Measurements from ENCODE around the gene DNAH6.
"Not testable (repeated sequence)": the region's sequence is repeated elsewhere in the genome, so short reads cannot be mapped to it uniquely, and the experiment has no call there.

Gene DNAH6

DNA sequence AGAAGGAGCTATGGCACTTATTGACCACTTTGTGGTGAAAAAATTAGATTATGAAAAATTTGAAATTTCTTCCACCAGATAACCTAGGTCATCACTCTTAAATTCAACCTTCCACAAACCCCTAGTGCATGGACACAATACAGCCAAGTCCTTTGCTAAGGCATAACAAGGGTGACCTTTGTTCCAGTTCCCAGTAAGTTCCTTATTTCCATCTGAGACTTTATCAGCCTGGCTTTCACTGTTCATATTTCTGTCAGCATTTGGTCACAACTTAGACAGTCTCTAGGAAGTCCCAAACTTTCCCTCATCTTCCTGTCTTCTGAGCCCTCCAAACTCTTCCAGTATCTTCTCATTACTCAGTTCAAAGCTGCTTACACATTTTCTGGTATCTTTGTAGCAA is 232.0 kb downstream of the DNAH6 start:
- no peak for DNase-seq (ENCODE audit: low spot score)

DNA sequence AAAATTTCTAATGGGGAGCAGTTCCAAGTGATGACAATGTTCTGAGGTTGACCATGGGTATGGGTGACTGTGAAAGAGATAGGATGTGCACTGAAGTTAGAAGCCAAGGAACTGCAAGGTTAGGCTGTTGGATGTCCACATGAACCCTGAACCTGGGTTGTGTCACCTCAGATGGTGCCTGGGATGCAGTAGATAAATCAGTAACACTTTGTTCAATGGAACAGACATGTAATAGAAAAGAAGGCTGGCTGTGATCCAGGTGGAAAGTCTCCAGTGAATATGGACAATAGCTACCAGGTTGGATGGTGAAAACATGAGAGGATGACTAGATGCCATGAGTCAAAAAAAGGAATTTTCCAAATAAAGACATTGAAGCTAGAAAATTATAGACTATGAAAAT is 233.1 kb downstream of the DNAH6 start:
- no peak for DNase-seq (ENCODE audit: low spot score)

DNA sequence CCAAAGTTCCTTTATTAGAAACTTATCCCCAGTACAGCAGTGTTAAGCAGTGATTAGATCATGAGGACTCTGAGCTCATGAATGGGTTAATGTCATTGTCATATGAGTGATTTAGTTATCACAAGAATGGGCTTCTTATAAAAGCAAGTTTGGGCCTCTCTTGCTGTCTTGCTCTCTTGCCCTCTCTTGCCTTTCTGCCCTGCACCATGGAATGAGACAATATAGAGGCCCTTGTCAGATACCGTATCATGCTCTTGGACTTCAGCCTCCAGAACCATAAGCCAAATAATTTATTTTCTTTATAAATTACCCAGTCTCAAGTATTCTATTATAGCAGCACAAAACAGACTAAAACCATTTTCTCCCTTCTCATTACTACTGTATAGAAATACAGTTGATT is 238.8 kb downstream of the DNAH6 start:
- DNase-seq (ENCODE audit: low spot score), result no peak

DNA sequence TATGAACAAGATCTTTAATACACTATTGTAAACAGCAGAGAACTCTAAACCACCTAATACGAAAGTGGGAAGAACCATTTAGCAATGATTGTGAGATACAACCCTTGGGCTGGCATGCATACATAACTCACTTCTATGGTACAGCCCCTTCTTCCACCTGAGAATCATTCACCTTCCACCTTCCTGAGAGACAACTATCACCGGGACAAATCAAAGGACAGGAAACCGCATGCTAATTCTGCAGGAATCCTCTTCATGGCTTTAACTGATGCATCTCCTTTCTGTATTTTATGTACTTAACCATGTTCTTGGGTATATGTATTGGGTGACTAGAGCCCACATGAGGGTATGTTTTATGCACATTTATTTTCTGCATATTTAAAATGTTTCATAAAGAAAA is 241.3 kb downstream of the DNAH6 start:
- DNase-seq (ENCODE audit: low spot score), result no peak

DNA sequence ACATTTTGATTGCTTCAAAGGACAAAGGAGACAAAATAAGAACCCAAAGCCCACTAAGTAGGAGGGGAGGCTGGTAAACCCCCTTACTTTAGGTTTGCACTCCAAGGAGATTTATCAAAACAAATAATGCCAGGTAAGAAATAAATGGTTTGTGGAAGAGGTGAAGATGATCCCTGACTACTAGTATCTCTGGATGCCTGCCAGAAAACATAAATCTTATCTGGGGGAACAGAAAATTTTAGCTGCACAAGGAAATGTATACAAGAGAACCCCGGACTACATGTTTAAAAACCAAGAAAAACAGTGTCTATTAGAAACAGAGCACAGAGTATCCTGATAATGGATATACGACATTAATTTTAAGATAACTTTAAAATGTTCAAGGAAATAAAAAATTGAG is 250.5 kb downstream of the DNAH6 start:
- no peak for DNase-seq (ENCODE audit: low spot score)

DNA sequence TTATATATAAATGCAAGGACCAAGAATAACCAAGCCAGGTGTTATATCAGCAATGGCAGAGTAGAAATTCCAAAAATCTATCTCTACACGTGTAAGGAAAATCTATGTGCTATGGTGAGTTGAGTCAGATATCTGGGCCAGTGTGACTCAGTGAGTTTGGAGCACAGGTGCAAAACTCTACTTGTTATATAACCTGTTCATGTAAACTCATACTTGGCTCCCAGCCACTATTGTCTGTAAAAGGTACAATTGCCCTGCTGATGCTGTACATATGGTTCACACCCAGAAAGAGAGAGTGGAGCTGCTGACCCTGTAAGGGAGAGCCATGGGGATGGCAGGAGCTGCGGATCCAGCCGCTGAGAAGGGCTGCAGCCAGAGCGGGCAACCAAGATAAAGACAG is 252.5 kb downstream of the DNAH6 start:
- DNase-seq (ENCODE audit: low spot score), result no peak

DNA sequence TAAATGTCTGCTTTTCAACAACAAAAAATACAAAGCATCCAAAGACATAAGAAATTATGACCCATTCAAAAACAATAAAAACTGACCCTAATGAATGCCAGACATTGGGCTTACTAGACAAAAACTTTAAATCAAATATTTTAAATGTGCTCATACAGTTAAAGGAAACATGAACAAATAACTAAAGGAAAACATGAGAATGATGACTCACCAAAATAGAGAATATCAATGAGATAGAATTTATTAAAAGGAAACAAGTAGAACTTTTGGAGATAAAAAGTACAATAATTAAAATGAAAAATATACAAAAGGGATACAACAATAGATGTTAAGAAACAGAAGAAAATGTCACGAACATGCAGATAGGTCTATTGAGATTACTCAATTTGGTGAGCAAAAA is 254.0 kb downstream of the DNAH6 start:
- DNase-seq (ENCODE audit: low spot score), result no peak

DNA sequence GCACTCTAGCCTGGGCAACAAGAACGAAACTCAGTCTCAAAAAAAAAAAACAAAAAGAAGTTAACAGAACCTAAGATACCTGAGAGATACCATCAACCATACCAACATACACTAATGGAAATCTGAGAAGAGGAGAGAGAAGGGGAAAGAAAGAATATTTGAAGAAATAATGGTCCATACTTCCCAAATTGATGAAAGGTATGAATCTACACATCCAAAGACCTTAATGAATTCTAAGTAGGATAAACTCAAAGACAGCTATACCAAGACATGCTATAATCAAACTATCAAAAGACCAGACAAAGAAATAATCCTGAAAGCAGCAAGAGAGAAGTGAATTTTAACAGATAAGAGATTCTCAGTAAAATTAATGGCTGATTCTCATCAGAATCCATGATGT is 255.0 kb downstream of the DNAH6 start:
- DNase-seq (ENCODE audit: low spot score), result no peak

DNA sequence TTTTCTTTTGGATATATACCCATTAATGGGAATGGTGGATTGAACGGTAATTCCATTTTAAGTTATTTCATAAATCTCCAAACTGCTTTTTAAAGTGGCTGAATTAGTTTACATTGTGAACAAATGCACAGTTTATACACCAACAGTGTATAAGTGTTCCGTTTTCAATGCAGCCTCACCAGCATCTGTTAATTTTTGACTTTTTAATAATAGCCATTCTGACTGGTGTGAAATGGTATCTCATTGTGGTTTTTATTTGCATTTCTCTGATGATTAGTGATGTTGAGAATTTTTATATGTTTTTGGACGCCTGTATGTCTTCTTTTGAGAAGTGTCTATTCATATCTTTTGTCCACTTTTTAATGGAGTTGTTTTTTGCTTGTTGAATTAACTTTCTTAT is 257.3 kb downstream of the DNAH6 start:
- not testable (repeated sequence) for DNase-seq (ENCODE audit: low spot score)

DNA sequence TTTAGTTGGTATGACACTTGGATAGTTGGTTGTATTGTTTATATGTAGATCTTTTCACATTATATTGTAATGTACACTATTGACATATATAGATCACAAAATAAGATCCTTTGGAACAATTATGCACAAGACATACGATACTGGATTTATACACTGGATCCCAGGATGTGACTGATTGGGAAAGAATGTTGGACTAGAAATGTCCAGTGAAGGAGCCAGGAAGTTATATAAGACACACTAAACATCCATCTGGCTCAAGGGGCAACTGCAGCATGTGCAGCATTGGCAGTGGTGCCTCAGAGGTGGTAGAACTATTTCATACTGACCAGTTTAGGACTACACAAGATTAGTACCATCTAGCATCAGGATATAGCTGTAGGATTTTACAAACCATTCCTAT is 259.7 kb downstream of the DNAH6 start:
- DNase-seq (ENCODE audit: low spot score), result no peak

DNA sequence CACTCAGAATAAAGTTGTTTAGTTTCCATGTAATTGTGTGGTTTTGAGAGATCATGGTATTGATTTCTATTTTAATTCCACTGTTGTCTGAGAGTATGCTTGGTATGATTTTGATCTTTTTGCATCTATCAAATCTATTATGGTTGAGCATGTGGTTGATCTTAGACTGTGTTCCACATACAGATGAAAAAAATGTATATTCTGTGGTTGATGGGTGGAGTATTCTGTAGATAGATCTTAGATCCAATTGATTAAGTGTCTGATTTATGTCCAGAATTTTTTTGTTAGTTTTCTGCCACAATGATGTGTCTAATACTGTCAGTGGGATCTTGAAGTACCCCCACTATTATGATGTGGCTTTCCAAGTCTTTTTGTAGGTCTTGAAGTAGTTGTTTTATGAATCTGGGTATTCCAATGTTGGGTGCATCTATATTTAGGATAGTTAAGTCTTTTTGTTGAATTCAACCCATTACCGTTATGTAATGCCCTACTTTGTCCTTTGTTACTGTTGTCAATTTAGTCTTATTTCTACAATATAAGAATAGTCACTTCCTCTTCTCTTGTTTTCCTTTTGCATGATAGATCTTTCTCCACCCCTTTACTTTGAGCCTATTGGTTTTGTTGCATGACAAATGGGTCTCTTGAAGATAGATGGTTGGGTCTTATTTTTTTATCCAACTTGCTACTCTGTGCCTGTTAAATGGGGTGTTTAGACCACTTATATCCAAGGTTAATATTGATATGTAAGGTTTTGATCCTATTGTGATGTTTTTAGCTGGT is 262.8 kb downstream of the DNAH6 start:
- no peak for DNase-seq (ENCODE audit: low spot score)

DNA sequence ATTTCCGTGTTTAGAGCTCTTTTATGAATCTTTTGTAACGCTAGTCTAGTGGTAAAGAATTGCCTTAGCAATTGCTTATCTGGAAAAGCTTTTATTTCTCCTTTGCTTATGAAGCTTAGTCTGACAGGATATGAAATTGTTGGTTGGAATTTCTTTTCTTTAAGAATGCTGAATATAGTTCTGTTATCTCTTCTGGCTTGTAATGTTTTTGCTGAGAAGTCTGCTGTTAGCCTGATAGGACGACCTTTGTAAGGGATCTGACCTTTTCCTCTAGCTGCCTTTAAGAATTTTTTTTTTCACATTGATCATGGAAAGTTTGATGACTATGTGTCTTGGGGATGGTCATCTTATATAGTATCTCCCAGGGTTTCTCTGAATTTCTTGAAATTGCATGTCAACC is 263.5 kb downstream of the DNAH6 start:
- DNase-seq (ENCODE audit: low spot score), result no peak

DNA sequence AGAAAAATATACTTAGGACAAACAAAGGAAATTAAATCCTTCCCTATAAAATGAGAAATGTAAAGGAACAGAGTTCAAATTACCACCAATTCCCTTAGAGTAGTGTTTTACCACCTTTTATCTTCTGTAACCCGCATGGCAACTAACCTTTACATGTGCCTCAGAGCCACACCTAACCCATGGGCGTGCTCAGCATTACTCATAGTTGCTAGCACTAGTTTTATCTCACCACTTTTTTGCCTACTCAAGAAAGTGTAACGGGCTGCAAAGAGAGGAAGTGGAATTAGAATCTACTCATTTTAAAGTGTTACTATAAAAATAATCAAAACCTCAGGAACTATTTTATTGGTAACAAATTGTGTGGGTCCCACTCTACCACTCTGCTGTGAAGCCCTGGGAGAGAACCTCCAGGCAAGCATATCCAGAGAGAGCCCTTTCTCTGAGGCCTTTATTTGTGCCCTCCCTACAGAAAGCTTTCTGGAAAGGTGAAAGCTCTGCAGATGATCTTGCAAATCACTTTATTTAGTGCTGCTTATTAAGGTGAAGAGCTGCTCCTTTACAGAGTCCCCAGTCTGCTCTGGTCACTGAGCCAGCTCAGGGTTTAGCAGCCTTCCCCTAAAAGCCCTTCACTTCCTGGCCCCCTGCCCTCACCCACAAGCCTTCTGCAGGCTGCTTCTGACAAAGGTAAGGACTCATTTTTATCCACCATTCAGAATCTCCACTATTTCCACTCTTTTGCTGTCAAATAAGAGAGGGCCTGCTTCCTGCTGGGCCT is 265.8 kb downstream of the DNAH6 start:
- DNase-seq (ENCODE audit: low spot score), result no peak

DNA sequence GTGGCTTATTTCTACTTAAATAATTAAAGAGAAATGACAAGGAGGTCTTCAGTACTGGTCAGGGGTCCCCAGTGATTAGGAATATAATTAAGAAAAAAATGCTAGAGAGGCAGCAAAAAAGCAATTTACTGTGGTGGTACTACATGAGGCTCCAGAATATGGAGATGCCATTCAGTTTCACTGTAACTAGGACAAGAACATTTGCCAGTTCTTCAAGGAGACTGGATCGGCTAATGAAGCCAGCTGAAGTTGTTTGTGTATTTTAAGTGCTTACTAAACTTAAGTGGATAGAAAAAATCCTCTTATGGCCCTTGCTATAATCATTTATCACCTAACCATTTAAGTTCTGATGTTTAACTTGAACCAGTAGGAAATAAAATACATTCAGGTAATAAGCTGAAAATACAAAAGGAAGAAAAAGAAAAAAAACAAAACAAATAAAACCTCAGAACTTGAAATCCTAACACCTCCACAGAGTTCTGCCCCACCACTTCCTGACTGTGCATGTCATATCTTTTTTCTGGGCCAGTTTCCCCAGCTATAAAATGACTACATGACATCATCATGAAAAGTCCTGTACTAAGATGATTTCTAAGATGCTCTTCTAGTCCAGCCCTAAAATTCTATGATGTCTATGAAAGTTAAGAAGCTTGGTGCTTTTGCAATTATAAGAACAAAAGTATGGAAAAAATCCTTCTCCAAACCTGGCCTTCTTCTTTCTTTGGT is 266.6 kb downstream of the DNAH6 start:
- no peak for DNase-seq (ENCODE audit: low spot score)

DNA sequence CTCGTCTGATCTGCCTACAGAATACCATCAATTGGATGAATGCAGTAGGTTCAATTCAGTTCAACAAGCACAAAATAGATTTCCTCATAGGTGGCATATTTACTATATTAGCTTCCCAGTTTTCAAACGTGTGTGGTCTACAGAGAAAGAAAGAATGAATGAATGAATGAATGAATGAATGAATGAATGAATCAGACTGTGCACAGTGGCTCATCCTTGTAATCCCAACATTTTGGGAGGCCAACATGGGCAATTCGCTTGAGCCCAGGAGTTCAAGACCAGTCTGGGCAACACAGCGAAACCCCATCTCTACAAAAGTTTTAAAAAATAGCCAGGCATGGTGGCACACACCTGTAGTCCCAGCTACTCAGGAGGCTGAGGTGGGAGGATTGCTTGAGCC is 269.7 kb downstream of the DNAH6 start:
- DNase-seq (ENCODE audit: low spot score), result no peak

DNA sequence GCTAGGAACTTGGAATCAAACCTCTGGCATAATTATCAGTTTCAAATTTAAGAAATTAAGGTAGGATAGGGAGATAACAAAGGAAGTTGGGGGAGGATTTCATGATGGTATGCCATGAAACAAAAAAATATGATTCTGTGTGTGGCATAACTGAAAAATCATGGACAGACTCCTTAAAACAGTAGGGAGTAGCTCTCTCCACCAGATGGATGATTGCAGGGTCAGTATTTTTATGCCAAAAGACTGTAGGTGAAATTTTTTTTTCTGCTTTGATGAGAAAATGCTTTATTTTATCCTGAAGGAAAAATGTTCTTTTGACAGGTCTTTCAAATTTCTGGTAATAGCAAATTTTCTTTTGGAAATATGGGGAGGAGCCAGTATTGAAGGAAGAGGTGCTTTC is 270.3 kb downstream of the DNAH6 start:
- DNase-seq (ENCODE audit: low spot score), result no peak

DNA sequence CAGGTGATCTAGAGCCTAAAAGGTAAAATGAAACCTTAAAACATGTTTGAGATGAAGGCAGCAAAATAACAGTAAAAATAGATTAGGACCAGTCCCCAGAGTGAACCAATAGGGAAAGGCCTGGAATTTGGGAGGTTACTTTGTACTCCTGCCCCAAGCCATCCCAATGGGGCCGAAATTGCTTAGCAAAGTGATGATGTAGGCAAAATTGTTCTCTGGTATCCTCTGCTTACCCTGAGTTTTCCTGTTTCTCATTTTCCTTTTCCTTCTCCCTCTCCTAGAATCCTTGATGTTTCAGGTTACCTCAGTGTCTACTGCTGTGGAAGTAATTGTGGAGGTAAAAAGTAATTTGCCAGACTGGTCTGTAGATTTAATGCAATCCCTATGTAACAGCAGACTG is 271.7 kb downstream of the DNAH6 start:
- no peak for DNase-seq (ENCODE audit: low spot score)

DNA sequence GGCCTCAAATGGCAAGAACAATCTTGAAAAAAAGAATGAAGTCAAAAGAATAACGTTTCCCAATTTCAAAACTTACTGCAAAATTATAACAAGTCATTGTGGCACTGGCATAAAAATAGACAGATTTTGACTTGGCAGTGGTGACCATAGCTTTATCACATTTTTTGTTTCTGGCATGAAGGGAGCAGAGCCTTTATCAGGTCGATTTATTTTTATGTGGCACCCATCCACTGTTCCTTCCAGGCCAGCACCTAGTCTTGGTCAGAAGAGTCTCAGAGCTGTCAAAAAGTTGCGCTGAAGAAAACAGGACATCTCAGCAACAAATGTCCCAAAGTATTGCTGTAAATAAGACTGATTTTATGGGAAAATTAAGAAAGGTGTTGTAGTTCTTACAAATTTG is 272.2 kb downstream of the DNAH6 start:
- no peak for DNase-seq (ENCODE audit: low spot score)

DNA sequence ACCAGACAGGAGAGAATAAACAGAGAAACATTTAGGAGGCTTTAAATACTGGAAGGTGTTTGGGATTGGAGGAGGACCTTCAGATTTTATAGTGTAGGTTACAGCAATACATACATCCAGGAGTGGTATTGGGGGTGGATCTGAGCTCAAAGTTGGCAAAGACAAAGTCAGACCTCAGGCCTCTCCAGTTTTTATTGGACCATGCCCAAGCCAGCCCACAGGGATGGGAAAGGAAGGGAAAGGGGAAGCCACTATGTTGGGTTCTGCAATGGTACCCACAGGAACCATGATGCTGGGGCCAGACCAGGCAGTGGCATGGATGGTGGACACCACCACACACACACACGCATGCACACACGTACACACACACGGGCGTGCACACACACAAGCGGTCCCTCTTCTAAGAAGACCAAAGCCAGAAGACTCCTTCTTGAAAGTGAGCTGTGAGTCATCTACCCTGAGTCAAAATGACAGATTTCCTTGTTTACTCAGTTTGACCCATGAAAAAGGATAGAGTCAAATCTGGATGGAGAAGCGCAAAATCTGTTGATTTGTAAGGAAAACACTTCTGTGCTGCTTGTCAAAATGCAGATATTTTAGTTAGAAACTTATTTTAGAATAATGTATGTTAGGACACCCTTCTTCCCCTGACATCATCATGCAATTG is 276.7 kb downstream of the DNAH6 start:
- DNase-seq (ENCODE audit: low spot score), result no peak

DNA sequence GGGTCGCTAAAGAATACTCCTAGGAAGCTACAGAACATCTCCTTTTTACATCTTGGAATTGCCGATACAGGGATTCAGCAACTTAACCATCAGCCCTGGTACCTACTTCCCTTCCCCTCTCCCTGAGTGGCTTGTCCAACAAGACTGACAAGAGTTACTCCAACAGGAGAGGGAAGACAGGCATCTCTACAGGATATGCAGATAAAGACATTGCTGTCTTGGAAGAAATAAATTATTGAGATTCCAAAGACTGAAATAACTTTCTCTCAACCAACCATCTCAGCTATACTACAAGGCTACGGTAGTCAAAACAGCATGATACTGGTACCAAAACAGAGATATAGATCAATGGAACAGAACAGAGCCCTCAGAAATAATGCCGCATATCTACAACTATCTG is 277.3 kb downstream of the DNAH6 start:
- DNase-seq (ENCODE audit: low spot score), result no peak

DNA sequence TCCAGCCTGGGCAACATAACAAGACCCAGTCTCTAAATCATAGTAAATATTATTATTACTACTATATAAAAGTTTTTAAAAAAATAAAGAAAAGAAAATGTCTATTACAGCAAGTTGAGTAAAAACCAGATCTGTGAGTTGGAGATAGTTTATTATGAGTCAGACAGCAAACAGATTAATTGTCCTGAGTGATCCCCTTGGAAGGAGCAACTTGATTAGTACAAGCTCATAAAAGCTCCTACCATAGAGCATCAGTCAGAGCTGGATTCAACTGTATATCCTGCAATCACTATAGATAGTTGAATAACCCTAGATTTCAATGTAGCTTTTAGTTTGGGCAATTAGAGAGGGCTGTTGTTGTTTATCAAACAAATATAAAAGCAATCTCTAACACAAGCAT is 280.5 kb downstream of the DNAH6 start:
- no peak for DNase-seq (ENCODE audit: low spot score)

DNA sequence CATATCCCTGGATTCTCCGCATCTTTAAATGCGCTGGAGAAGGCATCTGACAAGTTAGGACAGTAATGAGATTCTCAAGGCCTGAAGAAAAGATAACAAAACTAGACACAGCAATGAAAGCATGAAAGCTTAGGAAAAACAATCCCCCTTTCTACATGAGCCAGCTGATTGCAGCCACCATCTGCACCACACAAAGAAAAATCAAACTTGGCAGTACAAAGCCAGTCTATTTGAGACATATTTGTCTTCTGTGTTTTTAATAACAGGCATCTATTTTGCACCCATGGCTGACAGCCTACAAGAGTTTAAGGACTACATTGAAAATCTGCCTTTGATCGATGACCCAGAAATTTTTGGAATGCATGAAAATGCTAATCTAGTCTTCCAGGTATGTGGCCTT is 281.0 kb downstream of the DNAH6 start:
- DNase-seq (ENCODE audit: low spot score), result no peak
